Nasal cavity respiratory epithelium epithelial cell of viscerocranial mucosa (primary cell): Measurements from ENCODE around the gene TCHH. TPM values are rescaled to one million over a fixed set of nuclear protein-coding genes. Genes with fewer than 3 reads are reported as not detected.

Source experiments
- total RNA-seq: library from RNA; depleted of rRNA; stranded (reverse); fragments of >200 nt; gene quantifications from 2 replicates; pipeline ENCODE4 v1.2.3, GENCODE V29; 2014

TCHH gene, protein sequence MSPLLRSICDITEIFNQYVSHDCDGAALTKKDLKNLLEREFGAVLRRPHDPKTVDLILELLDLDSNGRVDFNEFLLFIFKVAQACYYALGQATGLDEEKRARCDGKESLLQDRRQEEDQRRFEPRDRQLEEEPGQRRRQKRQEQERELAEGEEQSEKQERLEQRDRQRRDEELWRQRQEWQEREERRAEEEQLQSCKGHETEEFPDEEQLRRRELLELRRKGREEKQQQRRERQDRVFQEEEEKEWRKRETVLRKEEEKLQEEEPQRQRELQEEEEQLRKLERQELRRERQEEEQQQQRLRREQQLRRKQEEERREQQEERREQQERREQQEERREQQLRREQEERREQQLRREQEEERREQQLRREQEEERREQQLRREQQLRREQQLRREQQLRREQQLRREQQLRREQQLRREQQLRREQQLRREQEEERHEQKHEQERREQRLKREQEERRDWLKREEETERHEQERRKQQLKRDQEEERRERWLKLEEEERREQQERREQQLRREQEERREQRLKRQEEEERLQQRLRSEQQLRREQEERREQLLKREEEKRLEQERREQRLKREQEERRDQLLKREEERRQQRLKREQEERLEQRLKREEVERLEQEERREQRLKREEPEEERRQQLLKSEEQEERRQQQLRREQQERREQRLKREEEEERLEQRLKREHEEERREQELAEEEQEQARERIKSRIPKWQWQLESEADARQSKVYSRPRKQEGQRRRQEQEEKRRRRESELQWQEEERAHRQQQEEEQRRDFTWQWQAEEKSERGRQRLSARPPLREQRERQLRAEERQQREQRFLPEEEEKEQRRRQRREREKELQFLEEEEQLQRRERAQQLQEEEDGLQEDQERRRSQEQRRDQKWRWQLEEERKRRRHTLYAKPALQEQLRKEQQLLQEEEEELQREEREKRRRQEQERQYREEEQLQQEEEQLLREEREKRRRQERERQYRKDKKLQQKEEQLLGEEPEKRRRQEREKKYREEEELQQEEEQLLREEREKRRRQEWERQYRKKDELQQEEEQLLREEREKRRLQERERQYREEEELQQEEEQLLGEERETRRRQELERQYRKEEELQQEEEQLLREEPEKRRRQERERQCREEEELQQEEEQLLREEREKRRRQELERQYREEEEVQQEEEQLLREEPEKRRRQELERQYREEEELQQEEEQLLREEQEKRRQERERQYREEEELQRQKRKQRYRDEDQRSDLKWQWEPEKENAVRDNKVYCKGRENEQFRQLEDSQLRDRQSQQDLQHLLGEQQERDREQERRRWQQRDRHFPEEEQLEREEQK (N-terminal part only)
- under 0.01 and 0.14 TPM in 2 replicates for total RNA-seq

DNA sequence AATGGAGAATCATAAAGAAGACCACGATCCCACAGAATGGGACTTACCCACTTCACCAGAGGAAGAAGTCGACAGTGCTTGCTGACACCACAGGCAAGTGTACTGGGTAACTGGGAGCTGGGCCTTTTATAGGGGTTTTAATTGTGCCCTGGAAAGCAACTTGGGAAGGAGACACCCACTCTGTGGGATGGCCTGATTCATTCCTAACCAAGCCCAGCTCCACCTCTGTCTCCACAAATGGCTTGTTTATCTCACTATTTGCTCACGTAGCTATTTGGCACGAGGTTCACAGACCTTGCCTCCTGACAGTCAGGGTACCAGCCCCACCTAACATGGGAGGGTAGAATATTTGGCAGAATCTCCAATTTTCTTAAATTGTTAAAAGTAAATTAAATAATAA is at the start of gene TCHH:
Gene TCHH, minus strand, starts transcription at position 101 of the 400 bp plus-strand sequence. CDS start 1,364 bp downstream, outside the sequence.

DNA sequence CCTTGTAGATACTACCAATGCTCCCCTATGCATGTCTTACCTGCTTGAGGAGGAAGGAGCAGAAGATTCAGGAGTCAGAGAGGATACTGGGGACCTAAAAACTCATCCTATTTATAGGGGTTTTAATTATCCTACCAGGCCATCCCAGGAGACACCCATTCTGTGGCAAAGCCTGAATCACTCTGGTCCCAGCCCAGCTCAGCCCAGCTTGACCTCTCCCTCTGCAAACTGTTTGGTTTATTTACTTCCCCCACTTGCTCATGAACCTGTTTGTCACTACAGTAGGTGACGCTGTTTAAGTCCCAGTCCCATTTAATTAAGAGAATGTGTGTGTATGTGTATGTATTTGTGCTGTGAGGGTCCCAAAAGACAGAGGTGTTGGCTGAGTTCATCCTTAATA is 43.9 kb upstream of the TCHH start, which contains the start of gene RPTN:
Gene RPTN, minus strand, starts transcription at position 85 of the 400 bp plus-strand sequence. CDS start 1,339 bp downstream, outside the sequence.

DNA sequence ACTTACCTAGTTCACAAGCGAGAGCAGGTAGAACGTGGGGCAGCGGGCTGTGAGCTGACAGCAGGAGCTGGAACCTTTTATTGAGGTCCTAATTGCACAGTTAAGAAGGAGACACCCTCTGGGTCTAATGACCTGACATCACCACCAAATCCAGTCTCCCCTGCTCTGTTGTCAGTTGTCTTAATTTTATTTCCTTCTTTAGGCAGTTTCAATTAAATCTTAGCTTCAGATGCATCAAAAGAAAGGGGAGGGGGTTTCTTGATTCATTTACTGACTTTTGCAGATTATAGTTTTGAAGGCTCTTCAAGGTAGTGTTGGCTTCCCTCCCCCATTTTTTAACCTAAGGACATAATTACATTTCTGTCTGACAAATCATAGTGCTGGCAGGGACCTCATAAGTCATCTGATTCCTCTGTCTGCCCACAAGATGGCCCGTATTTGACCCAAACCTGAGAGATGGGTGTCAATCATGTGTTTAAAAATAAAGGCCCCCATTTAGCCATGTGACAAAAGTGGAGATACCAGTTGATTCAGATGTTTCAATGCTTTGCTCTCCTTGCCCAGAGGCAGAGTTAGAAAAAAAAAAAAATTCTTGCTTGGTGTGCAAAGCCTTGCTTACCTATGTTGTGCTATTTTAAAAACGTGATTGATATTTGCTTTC is 26.1 kb downstream of the TCHH start, which contains the start of gene TCHHL1:
Gene TCHHL1, minus strand, starts transcription at position 51 of the 661 bp plus-strand sequence. CDS start 921 bp downstream, outside the sequence.

Other genes starting within 250 kb of the TCHH start
- gene THEM4, start 205.9 kb downstream of the TCHH start, total RNA-seq: 9.9 and 11.7 TPM in 2 replicates
- 115 and 248 TPM in 2 replicates for gene S100A10, start 121.6 kb downstream of the TCHH start, total RNA-seq
- gene S100A11, start 78.4 kb downstream of the TCHH start, total RNA-seq: 137 and 269 TPM in 2 replicates
- gene TCHHL1, start 26.4 kb downstream of the TCHH start, total RNA-seq: not detected in 2 replicates
- 0.78 and 1.7 TPM in 2 replicates for gene RPTN, start 43.8 kb upstream of the TCHH start, total RNA-seq
- gene HRNR, start 108.7 kb upstream of the TCHH start, total RNA-seq: under 0.01 and 0.34 TPM in 2 replicates
- 0.28 and 1.0 TPM in 2 replicates for gene FLG, start 209.8 kb upstream of the TCHH start, total RNA-seq
- gene FLG2, start 244.6 kb upstream of the TCHH start, total RNA-seq: under 0.01 TPM in 1 of 2 replicates, not detected in the other